Measurements from ENCODE around the gene FBXL15.

FBXL15 gene

DNA sequence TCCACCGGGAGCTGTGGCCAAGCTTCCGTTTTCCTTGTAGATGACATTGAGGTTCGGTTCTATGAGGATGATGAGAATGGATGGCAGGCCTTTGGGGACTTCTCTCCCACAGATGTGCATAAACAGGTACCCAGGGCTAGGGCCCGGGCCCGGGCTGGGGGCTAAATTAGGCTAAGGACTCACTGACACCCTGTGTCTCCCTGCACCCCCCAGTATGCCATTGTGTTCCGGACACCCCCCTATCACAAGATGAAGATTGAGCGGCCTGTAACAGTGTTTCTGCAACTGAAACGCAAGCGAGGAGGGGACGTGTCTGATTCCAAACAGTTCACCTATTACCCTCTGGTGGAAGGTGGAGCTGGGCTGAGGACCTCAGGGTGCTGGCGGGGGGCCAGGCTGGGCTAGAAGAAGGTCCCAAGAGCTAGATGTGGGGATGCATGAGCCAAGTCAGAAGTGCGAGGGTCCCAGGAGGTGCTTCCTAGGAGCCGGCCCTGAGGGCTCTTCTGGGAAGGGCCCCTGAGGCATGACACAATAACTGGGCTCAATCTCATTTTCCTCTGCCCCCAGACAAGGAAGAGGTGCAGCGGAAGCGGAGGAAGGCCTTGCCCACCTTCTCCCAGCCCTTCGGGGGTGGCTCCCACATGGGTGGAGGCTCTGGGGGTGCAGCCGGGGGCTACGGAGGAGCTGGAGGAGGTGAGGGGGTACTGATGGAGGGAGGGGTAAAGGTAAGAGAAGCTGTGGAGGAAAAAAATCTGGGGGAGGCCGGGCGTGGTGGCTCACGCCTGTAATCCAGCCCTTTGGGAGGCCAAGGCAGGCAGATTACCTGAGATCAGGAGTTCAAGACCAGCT lies 22.2 kb upstream of the FBXL15 start:
- no peak for ATAC-seq
- TF ChIP-seq, protein P1, sequence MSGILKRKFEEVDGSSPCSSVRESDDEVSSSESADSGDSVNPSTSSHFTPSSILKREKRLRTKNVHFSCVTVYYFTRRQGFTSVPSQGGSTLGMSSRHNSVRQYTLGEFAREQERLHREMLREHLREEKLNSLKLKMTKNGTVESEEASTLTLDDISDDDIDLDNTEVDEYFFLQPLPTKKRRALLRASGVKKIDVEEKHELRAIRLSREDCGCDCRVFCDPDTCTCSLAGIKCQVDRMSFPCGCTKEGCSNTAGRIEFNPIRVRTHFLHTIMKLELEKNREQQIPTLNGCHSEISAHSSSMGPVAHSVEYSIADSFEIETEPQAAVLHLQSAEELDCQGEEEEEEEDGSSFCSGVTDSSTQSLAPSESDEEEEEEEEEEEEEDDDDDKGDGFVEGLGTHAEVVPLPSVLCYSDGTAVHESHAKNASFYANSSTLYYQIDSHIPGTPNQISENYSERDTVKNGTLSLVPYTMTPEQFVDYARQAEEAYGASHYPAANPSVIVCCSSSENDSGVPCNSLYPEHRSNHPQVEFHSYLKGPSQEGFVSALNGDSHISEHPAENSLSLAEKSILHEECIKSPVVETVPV (CRISPR knock-in tag; IDR thresholded peaks at IDR 0.05) = no peak
- TF ChIP-seq, protein P2, sequence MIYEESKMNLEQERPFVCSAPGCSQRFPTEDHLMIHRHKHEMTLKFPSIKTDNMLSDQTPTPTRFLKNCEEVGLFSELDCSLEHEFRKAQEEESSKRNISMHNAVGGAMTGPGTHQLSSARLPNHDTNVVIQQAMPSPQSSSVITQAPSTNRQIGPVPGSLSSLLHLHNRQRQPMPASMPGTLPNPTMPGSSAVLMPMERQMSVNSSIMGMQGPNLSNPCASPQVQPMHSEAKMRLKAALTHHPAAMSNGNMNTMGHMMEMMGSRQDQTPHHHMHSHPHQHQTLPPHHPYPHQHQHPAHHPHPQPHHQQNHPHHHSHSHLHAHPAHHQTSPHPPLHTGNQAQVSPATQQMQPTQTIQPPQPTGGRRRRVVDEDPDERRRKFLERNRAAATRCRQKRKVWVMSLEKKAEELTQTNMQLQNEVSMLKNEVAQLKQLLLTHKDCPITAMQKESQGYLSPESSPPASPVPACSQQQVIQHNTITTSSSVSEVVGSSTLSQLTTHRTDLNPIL (CRISPR knock-in tag; IDR thresholded peaks at IDR 0.05; ENCODE audit: low read depth) = no peak
- TF ChIP-seq ARNTL (CRISPR knock-in tag; IDR thresholded peaks at IDR 0.05; ENCODE audit: borderline replicate concordance, low read depth) = no peak

GRCh38 chr10:102399217-102400021 lies 21.2 kb upstream of the FBXL15 start:
- TF ChIP-seq ZFP3 (CRISPR knock-in tag; IDR thresholded peaks at IDR 0.05) (no peak), ZNF8 (CRISPR knock-in tag; IDR thresholded peaks at IDR 0.05) (no peak)
- TF ChIP-seq, protein P3, sequence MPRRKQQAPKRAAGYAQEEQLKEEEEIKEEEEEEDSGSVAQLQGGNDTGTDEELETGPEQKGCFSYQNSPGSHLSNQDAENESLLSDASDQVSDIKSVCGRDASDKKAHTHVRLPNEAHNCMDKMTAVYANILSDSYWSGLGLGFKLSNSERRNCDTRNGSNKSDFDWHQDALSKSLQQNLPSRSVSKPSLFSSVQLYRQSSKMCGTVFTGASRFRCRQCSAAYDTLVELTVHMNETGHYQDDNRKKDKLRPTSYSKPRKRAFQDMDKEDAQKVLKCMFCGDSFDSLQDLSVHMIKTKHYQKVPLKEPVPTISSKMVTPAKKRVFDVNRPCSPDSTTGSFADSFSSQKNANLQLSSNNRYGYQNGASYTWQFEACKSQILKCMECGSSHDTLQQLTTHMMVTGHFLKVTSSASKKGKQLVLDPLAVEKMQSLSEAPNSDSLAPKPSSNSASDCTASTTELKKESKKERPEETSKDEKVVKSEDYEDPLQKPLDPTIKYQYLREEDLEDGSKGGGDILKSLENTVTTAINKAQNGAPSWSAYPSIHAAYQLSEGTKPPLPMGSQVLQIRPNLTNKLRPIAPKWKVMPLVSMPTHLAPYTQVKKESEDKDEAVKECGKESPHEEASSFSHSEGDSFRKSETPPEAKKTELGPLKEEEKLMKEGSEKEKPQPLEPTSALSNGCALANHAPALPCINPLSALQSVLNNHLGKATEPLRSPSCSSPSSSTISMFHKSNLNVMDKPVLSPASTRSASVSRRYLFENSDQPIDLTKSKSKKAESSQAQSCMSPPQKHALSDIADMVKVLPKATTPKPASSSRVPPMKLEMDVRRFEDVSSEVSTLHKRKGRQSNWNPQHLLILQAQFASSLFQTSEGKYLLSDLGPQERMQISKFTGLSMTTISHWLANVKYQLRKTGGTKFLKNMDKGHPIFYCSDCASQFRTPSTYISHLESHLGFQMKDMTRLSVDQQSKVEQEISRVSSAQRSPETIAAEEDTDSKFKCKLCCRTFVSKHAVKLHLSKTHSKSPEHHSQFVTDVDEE (CRISPR knock-in tag; IDR thresholded peaks at IDR 0.05) = 0 out of 2 replicates have a peak, but pooled peaks have one; percentile 44
- ATAC-seq = peak; percentile 77

GRCh38 chr10:102400076-102400475 lies 20.6 kb upstream of the FBXL15 start:
- no peak for ATAC-seq
- TF ChIP-seq TCF4 (CRISPR knock-in tag; IDR thresholded peaks at IDR 0.05; ENCODE audit: borderline replicate concordance) = no peak
- TF ChIP-seq BACH2 (CRISPR knock-in tag; IDR thresholded peaks at IDR 0.05; ENCODE audit: borderline replicate concordance) = no peak
- TF ChIP-seq, protein P2 (CRISPR knock-in tag; IDR thresholded peaks at IDR 0.05; ENCODE audit: low read depth) = no peak
- no peak for TF ChIP-seq POU6F1 (CRISPR knock-in tag; IDR thresholded peaks at IDR 0.05; ENCODE audit: borderline replicate concordance, low read depth)
- TF ChIP-seq GLIS3 (CRISPR knock-in tag; IDR thresholded peaks at IDR 0.05) = no peak
- TF ChIP-seq OSR1 (CRISPR knock-in tag; IDR thresholded peaks at IDR 0.05) = no peak
- TF ChIP-seq, protein P1 (CRISPR knock-in tag; IDR thresholded peaks at IDR 0.05) = no peak
- no peak for TF ChIP-seq TOX (CRISPR knock-in tag; IDR thresholded peaks at IDR 0.05; ENCODE audit: borderline replicate concordance)
- TF ChIP-seq CSDC2 (CRISPR knock-in tag; IDR thresholded peaks at IDR 0.05) = no peak
- no peak for TF ChIP-seq ZNF8 (CRISPR knock-in tag; IDR thresholded peaks at IDR 0.05)
- TF ChIP-seq PPARA (CRISPR knock-in tag; IDR thresholded peaks at IDR 0.05; ENCODE audit: borderline replicate concordance) = no peak
- no peak for TF ChIP-seq ISL1 (CRISPR knock-in tag; IDR thresholded peaks at IDR 0.05)

Measured in SK-N-SH treated with all-trans-retinoic acid at 6 μM for 48 hours (cell line).